Activated CD8-positive, alpha-beta memory T cell treated with anti-CD3 and anti-CD28 coated beads, Interleukin-2, amount 50 U/mL, for 1 hour (primary cell): ENCODE measurements around the gene TSPAN18.

ENCODE experiments used
- DNase-seq: peaks from one replicate; pipeline ENCODE4 v3.0.0-alpha.2; 2020; ENCODE audit errors: extremely low read depth

TSPAN18 gene

GRCh38 chr11:44823006-44823405 is 96.2 kb downstream of the TSPAN18 start:
- DNase-seq: no peak

- DNase-seq: no peak
These were observed 97.1 kb downstream of the TSPAN18 start for GRCh38 chr11:44823868-44824267.

GRCh38 chr11:44824300-44824704 is 97.5 kb downstream of the TSPAN18 start:
- no peak for DNase-seq

- no peak for DNase-seq
These were observed 98.5 kb downstream of the TSPAN18 start for GRCh38 chr11:44825058-44825785.

- DNase-seq: no peak
These were observed 100.3 kb downstream of the TSPAN18 start for GRCh38 chr11:44826922-44827643.

GRCh38 chr11:44828296-44828695 is 101.5 kb downstream of the TSPAN18 start:
- DNase-seq: no peak

GRCh38 chr11:44829838-44830237 is 103.1 kb downstream of the TSPAN18 start:
- DNase-seq: no peak

GRCh38 chr11:44831605-44832394 is 105.0 kb downstream of the TSPAN18 start:
- DNase-seq: no peak

- no peak for DNase-seq
These were observed 105.7 kb downstream of the TSPAN18 start for GRCh38 chr11:44832452-44832851.

- DNase-seq: no peak
These were observed 106.6 kb downstream of the TSPAN18 start for GRCh38 chr11:44833221-44833876.

GRCh38 chr11:44833877-44834452 is 107.2 kb downstream of the TSPAN18 start:
- DNase-seq: no peak

- DNase-seq: no peak
These were observed 108.1 kb downstream of the TSPAN18 start for GRCh38 chr11:44834846-44835245.

GRCh38 chr11:44835296-44835695 is 108.5 kb downstream of the TSPAN18 start:
- DNase-seq: no peak

- DNase-seq: no peak
These were observed 109.2 kb downstream of the TSPAN18 start for GRCh38 chr11:44835938-44836337.

GRCh38 chr11:44837661-44838060 is 110.9 kb downstream of the TSPAN18 start:
- DNase-seq: no peak

GRCh38 chr11:44839458-44840084 is 112.8 kb downstream of the TSPAN18 start:
- DNase-seq: no peak

GRCh38 chr11:44840085-44840478 is 113.3 kb downstream of the TSPAN18 start:
- DNase-seq: no peak

GRCh38 chr11:44840521-44841251 is 113.9 kb downstream of the TSPAN18 start:
- no peak for DNase-seq

GRCh38 chr11:44842220-44842619 is 115.5 kb downstream of the TSPAN18 start:
- no peak for DNase-seq

- DNase-seq: no peak
These were observed 120.1 kb downstream of the TSPAN18 start for GRCh38 chr11:44846852-44847251.
